ENCODE results near the gene CLEC2B.

GRCh38 chr12:9908350-9908749 is 39.2 kb upstream of the CLEC2B start:
- TF ChIP-seq CTCF (conservative IDR thresholded peaks at IDR 0.05 in 1 of 2, IDR thresholded peaks at IDR 0.05 in 1 of 2; ENCODE audit: low read depth in 1 of 2, low read length in 2 of 2) (no peak), EZH2 (IDR thresholded peaks at IDR 0.05; ENCODE audit: low read length, missing control alignments) (no peak)

Measured in fibroblast of lung (primary cell).